ENCODE data around the gene INPP1.

INPP1 gene

DNA sequence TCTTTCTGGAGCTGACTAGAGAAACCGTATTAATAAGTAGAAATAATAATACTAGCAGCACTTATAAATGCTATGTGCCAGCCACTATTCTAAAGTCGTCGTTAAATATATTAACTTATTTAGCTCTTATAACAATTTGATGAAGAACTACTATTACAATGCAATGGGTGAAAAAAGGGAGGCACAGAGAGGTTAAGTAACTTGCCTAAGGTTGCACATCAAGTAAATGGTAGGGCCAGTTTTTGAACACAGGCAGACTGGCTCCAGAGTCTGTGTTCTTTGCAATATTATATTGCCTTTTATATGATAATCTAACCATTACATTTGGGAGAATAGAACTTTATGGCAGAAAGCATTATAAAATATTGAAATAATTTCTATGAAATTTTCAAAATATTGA lies 17.6 kb downstream of the INPP1 start:
- no peak for DNase-seq (ENCODE audit: low read depth in 1 of 2, low spot score in 1 of 2)

DNA sequence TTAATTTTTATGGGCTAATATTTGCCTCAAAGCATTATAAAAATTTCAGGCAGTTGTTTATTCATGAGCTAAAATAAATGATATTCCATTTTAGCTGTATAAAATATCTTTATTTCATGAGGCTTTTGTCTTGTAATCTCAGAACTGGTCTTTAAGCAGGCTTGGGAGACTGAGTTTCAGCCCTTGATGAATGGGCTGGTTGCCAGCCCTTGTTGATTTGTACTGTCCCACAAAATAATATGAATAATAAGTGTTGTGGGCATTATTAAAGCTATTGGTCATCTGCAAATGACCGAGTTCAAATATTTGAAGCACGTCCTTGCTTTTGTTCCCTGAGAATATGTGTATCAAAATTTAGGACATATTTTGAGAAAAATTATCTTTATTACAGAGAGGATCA lies 18.2 kb downstream of the INPP1 start:
- no peak for DNase-seq (ENCODE audit: low read depth in 1 of 2, low spot score in 1 of 2)

DNA sequence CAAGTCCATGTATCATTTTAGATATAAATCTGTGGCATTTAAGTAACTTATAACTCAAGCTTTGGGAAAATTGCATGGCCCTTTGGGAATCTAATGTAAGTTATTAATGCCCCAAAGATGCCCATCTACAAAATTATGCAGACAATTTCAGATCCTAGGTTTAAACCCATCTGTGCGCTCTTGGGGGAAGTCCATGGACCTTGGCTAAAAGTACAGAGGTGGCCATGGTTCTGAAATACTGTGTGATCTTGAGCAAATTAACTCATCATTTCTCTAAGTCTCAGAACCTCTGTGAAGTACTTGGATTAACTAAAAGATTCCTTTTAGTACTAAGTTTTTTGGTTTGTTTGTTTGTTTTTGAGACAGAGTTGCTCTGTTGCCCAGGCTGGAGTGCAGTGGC lies 19.5 kb downstream of the INPP1 start:
- no peak for DNase-seq (ENCODE audit: low read depth in 1 of 2, low spot score in 1 of 2)

DNA sequence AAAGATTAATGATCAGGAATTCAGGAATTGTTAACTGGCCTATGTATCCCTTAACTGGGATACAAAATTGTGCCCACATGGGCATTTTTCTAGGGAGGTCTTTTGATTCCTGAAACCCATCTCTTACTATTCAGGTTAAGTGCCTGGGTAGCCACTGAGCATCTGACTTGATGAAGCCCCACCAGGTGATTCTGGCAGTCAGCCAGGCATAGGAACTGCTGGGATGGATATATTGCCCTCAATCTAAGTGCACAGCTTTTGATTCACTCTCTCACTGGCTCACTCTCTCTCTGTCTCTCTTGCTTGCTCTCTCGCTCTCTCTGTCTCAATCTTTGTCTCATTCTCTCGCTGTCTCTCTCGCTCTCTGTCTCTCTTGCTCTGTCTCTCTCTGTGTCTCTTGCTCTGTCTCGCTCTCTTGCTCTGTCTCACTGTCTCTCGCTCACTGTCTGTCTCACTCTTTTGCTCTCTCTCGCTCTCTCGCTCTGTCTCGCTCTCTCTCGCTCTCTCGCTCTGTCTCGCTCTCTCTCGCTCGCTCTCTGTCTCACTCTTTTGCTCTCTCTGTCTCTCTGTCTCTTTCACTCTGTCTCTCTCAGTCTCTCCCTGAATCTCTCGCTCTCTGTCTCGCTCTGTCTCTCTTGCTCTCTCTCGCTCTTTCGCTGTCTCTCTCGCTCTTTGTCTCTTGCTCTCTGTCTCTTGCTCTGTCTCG lies 22.3 kb downstream of the INPP1 start:
- no peak for DNase-seq (ENCODE audit: low read depth in 1 of 2, low spot score in 1 of 2)

DNA sequence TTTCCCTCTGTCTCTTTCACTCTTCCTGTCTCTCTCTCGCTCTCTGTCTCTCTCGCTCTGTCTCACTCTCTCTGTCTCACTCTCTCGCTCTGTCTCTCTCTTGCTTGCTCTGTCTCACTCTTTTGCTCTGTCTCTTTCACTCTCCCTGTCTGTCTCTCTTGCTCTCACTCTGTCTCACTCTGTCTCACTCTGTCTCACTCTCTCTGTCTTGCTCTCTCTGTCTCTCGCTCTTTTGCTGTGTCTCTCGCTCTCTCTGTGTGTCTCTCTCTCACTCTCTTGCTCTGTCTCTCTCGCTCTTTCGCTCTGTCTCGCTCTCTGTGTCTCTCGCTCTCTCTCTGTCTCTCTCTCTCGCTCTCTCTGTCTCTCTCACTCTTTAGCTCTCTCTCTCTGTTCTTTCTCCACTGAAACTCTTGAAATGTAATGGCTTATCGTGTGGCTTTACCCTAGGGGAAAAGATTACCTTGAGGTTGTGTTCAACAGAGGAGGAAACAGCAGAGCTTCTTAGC lies 22.9 kb downstream of the INPP1 start:
- no peak for DNase-seq (ENCODE audit: low read depth in 1 of 2, low spot score in 1 of 2)

DNA sequence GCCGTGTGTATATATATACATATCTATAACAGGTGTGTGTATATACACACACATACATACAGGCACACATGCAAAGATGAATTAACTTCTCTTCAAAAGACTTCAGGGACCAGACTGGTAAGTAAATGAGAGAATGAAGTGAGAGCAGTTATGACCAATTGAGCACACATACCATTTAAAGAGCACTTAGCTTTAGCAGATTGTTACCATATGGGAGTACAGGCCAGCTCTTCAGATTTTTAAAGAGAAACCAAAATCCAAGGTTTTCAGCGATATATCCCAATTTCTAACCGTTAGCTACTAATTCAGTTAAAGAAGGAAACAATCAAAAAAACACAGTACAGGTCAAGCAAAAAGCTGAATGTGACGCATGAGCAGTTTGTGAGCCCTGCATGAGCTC lies 23.7 kb downstream of the INPP1 start:
- DNase-seq (ENCODE audit: low read depth in 1 of 2, low spot score in 1 of 2) = no peak

DNA sequence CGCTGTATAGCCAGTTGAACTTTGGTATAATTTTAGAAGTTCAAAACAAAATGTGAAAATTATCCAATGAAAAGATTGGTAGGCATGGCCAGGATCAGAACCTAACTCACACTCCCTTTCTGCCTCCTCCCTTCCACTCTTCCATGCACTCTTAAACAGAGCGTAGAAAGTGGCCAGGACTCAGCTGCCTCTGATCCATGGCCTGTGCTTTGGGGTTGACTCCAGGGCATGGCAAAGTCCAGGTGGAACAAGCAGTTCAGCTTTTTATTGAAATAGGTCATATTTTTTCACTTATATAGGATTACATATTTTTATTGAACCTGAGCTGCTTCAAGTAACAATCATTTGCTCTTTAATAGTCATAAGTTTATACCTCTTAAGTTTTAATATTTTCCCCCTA lies 26.2 kb downstream of the INPP1 start:
- DNase-seq (ENCODE audit: low read depth in 1 of 2, low spot score in 1 of 2) = no peak

DNA sequence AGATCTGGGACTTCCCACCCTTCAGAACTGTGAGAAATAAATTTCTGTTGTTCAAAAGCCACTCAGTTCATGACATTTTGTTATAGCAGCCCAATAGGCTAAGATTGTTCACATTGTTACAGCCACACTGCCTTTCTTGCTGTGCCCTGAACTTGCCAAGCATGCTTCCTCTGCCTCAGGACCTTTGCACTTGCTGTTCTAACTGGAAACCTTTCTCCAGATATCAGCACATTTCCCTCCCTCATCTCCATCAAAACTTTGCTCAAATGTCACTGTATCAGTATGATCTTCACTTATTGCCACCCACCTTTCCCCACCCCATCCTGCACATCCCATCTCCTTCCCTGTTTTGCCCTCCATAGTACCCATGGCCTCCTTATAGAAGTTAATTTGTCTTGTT lies 32.7 kb downstream of the INPP1 start:
- no peak for DNase-seq (ENCODE audit: low read depth in 1 of 2, low spot score in 1 of 2)

DNA sequence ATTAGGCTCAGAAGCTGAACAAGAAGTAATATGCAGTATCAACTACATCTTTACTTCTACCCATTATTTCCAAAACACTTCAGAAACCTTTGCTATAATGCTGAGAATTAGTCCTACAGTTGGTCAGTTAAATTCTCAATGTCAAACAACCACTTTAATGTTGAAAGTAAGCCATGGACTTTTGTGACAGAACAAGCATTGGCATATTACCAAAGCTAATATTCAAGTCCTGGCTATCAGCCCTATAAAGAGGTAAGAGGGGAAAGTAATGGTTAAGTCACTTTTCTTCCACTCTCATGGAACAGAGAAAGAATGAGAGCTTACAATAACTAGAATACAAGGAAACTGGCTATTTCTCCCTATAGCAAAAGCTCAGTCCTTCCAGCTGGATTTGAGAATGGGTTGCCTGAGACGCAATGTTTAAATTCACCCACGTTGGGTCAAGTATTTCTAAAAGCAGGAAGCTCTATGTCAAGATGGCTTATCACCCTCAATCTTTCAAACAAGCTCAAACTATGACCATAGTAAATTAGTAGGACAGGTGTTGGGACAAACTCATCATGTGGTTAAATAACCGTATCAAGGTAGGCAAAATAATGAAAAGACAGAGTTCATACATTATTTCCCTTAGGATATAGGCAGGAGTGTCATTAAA lies 33.3 kb downstream of the INPP1 start:
- DNase-seq (ENCODE audit: low read depth in 1 of 2, low spot score in 1 of 2) = no peak

DNA sequence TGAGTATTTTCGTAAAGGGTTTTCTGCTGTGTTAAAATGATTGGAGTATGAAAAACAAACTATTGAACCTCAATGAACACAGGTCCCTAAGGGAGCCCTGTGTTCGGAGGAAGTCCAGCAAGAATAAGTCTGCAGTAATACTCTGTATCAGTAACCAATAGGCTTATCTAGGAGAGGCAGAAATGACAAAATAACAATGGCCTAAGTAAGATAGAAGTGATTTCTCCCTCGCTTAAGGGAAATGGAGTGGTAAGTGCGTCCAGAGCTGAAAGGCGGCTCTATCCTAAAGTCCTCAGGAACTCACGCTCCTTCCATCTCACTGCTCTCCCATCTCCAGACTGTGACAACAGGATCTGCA lies 35.5 kb downstream of the INPP1 start:
- no peak for DNase-seq (ENCODE audit: low read depth in 1 of 2, low spot score in 1 of 2)

DNA sequence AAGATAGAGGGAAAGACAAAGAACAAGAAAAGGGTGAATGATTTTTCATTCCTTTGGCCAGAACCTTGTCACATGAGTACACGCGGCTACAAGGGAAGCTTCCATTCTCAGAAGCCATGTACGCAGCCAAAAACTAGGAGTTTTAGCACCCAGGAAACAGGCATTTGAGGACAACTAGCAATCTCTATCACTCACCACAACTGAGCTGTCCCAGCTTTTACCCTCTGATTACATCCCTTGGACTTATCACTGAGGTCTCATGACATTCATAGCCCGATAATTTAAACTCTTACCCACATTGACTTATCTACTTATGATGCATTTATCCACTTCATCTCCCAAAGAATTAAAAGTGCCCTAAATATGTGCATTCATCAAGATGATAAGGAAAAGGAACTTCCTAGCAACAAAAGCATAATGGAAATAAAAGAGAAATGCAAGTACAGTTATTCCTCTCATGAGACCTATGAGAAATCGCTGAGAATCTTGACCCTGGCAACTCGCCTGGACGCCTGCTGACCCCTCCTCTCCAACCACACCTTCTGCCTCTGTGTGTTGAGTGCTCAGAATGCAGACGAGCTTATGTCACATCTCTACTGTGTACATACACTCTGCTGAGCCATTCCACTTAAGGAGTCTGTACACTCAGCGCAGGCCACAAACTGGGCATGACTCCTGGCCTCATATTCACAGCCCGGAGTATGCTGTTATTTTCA lies 36.0 kb downstream of the INPP1 start:
- no peak for DNase-seq (ENCODE audit: low read depth in 1 of 2, low spot score in 1 of 2)

DNA sequence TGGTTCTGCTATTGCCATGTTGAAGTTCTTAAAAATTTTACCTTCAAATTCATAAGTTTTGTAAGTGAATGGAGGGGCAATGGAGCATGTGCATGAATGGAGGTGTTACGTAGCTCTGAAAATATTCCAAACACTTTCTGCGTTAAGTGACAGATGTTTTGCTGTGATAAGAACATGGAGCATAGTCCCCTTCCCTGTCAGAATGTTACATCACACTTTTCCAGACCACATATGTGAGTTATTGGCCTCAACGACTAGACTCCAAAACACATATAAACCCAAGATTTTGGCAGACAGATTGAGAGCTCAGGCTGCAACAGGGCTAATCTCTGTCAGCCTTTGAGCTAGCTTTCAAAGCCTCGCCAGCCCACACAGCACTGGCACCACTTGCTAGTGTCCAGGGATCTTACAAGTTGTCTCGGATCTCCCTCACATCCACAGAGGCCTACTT lies 37.6 kb downstream of the INPP1 start:
- DNase-seq (ENCODE audit: low read depth in 1 of 2, low spot score in 1 of 2) = no peak

DNA sequence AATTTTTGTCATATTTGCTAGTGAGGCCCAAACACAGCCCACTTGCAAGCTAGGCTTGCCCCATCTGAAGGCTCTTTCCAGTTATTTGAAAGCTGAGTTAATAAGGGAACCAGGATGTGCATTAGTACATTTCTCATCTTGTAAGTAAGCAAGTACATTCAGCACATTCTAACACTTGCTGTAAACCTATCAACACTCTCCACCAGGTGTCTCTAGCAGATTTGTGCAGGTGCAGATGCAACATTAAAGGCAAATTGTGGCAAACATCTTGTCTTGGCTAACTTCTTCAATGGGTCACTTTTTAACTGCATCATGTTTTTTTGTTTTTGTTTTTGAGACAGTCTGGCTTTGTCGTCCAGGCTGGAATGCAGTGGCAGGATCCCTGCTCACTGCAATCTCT lies 39.5 kb downstream of the INPP1 start:
- no peak for DNase-seq (ENCODE audit: low read depth in 1 of 2, low spot score in 1 of 2)

DNA sequence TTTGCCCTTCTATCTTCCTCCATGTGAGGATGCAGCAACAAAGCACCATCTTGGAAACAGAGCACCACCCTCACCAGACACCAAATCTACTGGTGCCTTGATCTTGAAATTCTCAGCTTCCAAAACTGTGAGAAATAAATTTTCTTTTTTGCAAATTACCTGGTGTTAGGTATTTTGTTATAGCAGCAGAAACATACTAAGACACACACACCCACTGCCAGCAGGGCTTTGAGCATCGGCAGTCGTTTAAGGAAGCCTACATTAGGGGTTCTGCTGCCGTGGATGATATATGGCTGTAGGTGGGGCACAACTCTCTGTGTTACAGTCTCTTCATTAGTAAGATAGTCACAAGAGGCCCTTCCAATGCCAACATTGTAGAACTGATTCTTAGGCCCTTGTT lies 44.0 kb downstream of the INPP1 start:
- DNase-seq (ENCODE audit: low read depth in 1 of 2, low spot score in 1 of 2) = no peak

DNA sequence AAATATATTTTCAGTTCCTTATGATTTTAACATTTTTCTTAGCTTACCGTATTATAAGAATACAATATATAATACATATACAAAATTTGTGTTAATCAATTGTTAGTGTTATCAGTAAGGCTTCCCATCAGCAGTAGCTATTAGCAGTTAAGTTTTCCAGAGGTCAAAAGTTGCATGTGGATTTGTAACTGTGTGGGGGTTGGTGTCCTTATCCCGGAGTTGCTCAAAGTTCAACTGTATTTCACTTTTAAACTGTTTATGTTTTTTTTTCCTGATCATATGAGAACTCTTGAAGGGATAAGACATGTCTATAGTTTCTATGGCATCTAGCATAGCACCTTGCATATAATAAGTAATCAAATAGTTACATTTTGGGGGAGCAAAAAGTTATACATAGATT lies 52.9 kb downstream of the INPP1 start:
- no peak for DNase-seq (ENCODE audit: low read depth in 1 of 2, low spot score in 1 of 2)

DNA sequence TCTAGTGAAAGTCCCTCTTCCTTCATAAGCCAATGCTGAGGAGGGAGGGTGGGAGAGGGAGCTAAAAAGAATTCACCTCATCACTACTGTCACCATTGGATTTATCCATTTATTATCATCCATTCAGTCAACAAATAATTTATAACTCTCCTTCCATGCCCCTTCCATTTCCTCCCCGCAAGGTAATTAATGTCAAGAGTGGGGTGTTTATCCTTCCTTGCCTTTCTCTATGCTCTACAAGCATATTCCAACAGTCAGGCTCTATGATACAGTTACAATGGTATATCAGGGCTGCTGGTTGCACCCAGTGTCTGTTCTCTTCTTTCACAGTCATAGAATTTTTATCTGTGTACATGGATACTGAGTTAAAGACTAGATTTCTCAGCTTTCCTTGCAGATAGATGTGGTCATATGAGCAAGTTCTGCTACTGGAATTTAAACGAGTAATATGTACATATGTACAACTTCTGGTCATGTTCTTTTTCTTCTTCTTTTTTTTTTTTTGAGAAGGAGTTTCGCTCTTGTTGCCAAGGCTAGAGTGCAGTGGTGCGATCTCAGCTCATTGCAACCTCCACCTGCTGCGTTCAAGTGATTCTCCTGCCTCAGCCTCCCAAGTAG lies 59.7 kb downstream of the INPP1 start:
- DNase-seq (ENCODE audit: low read depth in 1 of 2, low spot score in 1 of 2) = no peak

DNA sequence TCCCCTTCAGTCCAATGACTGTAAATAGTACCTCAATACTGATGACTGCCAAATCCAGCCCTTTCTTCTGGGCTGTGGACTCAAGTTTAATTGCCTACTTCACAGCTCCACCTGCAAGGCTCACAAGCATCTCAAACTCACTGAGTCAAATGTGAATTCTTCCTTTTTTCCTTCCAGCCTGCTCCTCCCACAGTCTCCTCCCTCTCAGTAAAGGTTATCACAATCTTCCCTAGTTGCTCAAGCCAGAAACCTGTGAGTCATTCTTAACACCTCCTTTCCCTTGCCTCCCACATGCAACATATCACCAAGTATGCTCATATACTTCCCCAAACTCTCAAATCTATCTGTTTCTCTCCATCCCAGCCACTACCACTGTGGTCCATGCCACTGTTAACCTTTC lies 61.1 kb downstream of the INPP1 start:
- DNase-seq (ENCODE audit: low read depth in 1 of 2, low spot score in 1 of 2) = no peak

DNA sequence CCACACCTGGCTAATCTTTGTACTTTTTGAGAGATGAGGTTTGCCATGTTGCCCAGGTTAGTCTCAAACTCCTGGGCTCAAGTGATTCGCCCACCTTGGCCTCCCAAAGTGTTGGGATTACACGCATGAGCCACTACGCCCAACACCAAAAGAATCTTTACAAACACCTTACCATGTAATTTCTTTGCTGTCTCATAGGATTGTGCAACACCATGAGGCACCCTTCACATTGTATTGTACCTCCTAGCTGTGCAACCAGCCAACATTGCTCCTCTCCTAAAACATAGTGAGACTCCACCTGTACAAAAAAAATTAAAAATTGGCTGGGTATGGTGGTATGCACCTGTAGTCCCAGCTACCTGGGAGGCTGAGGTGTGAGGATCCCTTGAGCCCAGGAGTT lies 61.7 kb downstream of the INPP1 start:
- no peak for DNase-seq (ENCODE audit: low read depth in 1 of 2, low spot score in 1 of 2)

DNA sequence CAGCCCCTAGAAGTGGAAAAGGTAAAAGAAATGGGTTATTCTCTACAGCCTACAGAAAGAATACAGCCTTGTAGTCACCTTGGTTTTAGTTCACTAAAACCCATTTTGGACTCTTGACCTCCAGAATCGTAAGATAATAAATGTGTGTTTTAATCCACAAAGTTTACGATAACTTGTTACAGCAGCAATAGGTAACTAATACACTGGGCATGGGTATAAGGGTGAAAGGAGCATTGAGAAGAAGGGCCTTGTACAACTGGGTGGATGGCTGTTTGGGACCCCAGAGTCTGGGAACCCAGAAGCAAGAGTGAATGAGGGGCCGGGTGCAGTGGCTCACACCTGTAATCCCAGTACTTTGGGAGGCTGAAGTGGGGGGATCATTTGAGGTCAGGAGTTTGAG lies 62.6 kb downstream of the INPP1 start:
- DNase-seq (ENCODE audit: low read depth in 1 of 2, low spot score in 1 of 2) = no peak

DNA sequence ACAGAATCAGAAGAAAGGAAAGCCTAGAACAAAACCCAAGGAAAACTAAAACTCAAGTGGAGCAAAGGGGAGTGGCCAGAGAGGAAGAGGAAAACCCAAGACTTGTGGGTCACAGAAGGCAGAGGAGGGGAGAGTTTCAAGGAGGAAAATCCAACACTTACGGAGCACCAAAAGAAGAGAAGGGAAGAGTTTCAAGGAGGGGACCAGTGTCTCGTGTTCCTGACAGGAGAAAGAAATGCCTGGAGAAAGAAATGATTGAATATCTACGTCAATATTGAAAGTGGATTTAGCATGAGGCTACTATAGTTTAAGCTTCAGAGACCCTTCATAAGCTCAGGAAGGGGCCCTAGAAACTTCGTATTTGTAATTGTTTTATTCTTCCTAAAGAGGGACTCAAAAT lies 63.4 kb downstream of the INPP1 start:
- DNase-seq (ENCODE audit: low read depth in 1 of 2, low spot score in 1 of 2) = no peak

DNA sequence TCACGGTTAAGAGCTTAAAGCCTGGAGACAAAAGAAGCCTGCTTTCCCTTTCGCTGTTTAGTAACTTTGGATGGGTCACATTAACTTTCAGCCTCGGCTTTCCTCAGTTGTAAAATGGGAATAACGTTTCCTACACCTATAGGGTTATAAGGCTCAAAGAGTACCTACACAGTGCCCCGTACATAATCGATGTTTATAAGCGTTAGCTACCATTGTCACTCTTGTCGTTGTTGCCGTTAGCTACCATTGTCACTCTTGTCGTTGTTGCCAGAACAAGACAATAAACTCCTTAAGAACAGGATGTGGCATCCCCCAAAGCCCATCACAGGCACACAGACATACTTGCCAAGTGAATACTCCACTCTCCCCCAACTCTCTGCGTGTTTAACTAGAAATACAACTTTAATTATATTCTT lies 63.9 kb downstream of the INPP1 start:
- no peak for DNase-seq (ENCODE audit: low read depth in 1 of 2, low spot score in 1 of 2)

Data from activated T-helper 1 cell treated with anti-CD3 and anti-CD28 coated beads, Interleukin-2, amount 50 U/mL, for 16 hours (primary cell).